CD4-positive, alpha-beta memory T cell (primary cell): Measurements from ENCODE around the gene ARSB. TPM values are rescaled to one million over a fixed set of nuclear protein-coding genes. Genes with fewer than 3 reads are reported as not detected.

Source experiments
- CTCF ChIA-PET: fragments of 350-600 bp; sonication (Branson Sonifier 250); formaldehyde crosslinking; loops from one replicate; lab custom pipeline; 2021; ENCODE audit warnings: inconsistent platforms; ENCODE audit not compliant: partially characterized antibody; lab: Charles Lee
- POLR2A ChIA-PET: fragments of 350-600 bp; sonication (Branson Sonifier 250); formaldehyde crosslinking; loops from one replicate; lab custom pipeline; 2021; ENCODE audit not compliant: partially characterized antibody; lab: Charles Lee
- DNase-seq, 5 donors: peaks; one replicate each; pipeline versions ENCODE4 v3.0.0 to v3.0.0-alpha.2; 2020 to 2022; ENCODE audit warnings: mixed read lengths in 1 of 5
- H3K27ac ChIP-seq: one replicate; pipeline ENCODE4 v1.7.0; 2013; ENCODE audit warnings: low read depth, low read length
- H3K27me3 ChIP-seq: 2 replicates; pipeline ENCODE4 v1.7.0; 2013; ENCODE audit warnings: mild to moderate bottlenecking, low read length, moderate library complexity; ENCODE audit not compliant: insufficient read depth
- H3K36me3 ChIP-seq: 2 replicates; pipeline ENCODE4 v1.7.0; 2013; ENCODE audit warnings: mild to moderate bottlenecking, low read length, moderate library complexity; ENCODE audit not compliant: insufficient read depth
- H3K4me1 ChIP-seq: 2 replicates; pipeline ENCODE4 v1.7.0; 2013; ENCODE audit warnings: mild to moderate bottlenecking, low read length, moderate library complexity; ENCODE audit not compliant: insufficient read depth
- H3K4me3 ChIP-seq, 2 donors: one replicate each; pipeline ENCODE4 v1.7.0; 2013; ENCODE audit warnings: low read length in 2 of 2, mild to moderate bottlenecking in 1 of 2
- H3K9me3 ChIP-seq, 2 donors: one replicate each; pipeline ENCODE4 v1.7.0; 2013; ENCODE audit warnings: low read length in 2 of 2, control low read depth in 1 of 2; ENCODE audit not compliant: control insufficient read depth in 1 of 2
- H3K27ac Mint-ChIP-seq, 7 donors: one replicate each; pipeline ENCODE4 v1.8.0; 2020 to 2021; ENCODE audit warnings: mixed read lengths in 7 of 7, mild to moderate bottlenecking in 6 of 7, inconsistent platforms in 3 of 7, moderate library complexity in 3 of 7
- H3K27me3 Mint-ChIP-seq, 2 donors: one replicate each; pipeline ENCODE4 v1.8.0; 2020 to 2021; ENCODE audit warnings: mixed read lengths in 2 of 2
- H3K36me3 Mint-ChIP-seq, 2 donors: one replicate each; pipeline ENCODE4 v1.8.0; 2020 to 2021; ENCODE audit warnings: mixed read lengths in 2 of 2, inconsistent platforms in 1 of 2, mild to moderate bottlenecking in 1 of 2
- H3K4me1 Mint-ChIP-seq, 4 donors: one replicate each; pipeline ENCODE4 v1.8.0; 2020 to 2021; ENCODE audit warnings: mixed read lengths in 4 of 4, mild to moderate bottlenecking in 1 of 4
- H3K4me3 Mint-ChIP-seq, 8 donors: one replicate each; pipeline ENCODE4 v1.8.0; 2020 to 2021; ENCODE audit warnings: mixed read lengths in 8 of 8, mild to moderate bottlenecking in 7 of 8, moderate library complexity in 6 of 8, inconsistent platforms in 3 of 8
- H3K9me3 Mint-ChIP-seq, 8 donors: one replicate each; pipeline ENCODE4 v1.8.0; 2020 to 2021; ENCODE audit warnings: mixed read lengths in 8 of 8, mild to moderate bottlenecking in 5 of 8, inconsistent platforms in 3 of 8, moderate library complexity in 1 of 8
- intact Hi-C: fragments of 100-400 bp; cut with micrococcal nuclease; formaldehyde crosslinking; loops from one replicate; pipeline ENCODE4 v1.15.1; 2023
- polyA plus RNA-seq, 2 donors: library from polyadenylated mRNA; unstranded; fragments of 300-500 nt; fragmentation: Illumina TruSeq; gene quantifications; one replicate each; pipeline ENCODE4 v1.2.3, GENCODE V29; 2021
- total RNA-seq, 2 experiments: library from RNA; stranded (reverse); gene quantifications; one replicate each; pipeline ENCODE4 v1.2.3, GENCODE V29; 2021

The ARSB gene
- total and polyA plus RNA-seq, 4 experiments from 2014 or later: 4.2 to 5.8 (median 4.9) TPM

DNA sequence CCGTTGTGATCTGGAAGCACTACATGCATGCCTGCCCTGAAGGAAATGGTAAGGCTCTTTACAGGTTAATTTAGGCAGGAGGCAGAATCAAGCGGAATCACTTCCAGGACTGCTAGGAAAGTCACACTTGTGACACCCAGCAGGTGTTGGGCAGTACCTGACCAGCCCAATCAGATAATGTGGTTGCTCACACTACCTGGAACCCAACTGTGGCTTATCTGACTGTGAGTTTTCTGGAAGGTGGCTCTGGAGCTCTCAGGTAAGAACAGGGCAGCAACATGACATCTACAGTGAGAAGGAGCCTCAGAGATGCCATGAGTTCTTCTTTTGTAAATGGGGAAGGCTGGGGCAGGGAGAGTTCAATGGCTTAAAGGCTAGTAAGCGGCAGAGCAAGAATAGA is 146.4 kb downstream of the ARSB start:
- Mint-ChIP-seq H3K27me3 (no peaks in the 10 kb centered on the region), H3K27ac (no peak overlapping the region), H3K36me3 (peaks cover 18 to 35% of the 10 kb centered on the region in 2 donors), H3K4me3 (no peak overlapping the region), H3K9me3 (no peaks in the 10 kb centered on the region), H3K4me1 (no peaks in the 10 kb centered on the region)
- Histone ChIP-seq H3K36me3 (no peaks in the 10 kb centered on the region), H3K4me1 (no peaks in the 10 kb centered on the region), H3K27me3 (no peaks in the 10 kb centered on the region), H3K27ac (no peak overlapping the region), H3K9me3 (no peaks in the 10 kb centered on the region), H3K4me3 (no peak overlapping the region)
- ChIA-PET POLR2A (no interaction called here), CTCF (no interaction called here)
- intact Hi-C loops: no loop called here
- no peak for DNase-seq

DNA sequence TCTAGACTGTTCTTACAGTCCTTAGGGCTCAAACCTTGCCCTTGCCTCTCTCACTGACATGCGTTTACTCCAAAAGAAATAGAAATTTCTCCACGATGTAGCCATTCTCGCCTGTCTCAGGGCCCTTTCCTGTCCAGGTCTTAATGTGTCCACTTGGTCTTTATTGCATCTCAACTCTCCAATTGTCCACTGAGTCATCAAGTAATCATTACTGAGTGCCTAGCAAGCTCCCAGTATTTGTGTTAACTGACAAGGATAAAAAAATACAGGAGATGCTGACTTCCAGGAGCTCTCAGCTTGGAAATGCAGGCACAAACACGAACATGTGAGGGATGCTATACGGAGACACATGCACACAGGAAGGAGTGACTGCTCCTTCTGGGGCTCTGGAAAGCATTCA is 147.3 kb downstream of the ARSB start:
- no peaks in the 10 kb centered on the region for H3K27me3 ChIP-seq
- Mint-ChIP-seq H3K4me1 (no peaks in the 10 kb centered on the region), H3K36me3 (peaks cover 20 to 39% of the 10 kb centered on the region in 2 donors), H3K9me3 (no peaks in the 10 kb centered on the region), H3K27ac (no peak overlapping the region), H3K27me3 (no peaks in the 10 kb centered on the region), H3K4me3 (no peak overlapping the region)
- H3K4me3 ChIP-seq: no peak overlapping the region
- no peaks in the 10 kb centered on the region for H3K36me3 ChIP-seq
- intact Hi-C loops: no loop called here
- H3K4me1 ChIP-seq: no peaks in the 10 kb centered on the region
- H3K27ac ChIP-seq: no peak overlapping the region
- no peak for DNase-seq
- ChIA-PET CTCF (no interaction called here), POLR2A (no interaction called here)
- H3K9me3 ChIP-seq: no peaks in the 10 kb centered on the region

- ChIA-PET POLR2A (no interaction called here), CTCF (no interaction called here)
- H3K27me3 Mint-ChIP-seq: no peaks in the 10 kb centered on the region
- H3K27ac ChIP-seq: no peak overlapping the region
- no peak overlapping the region for H3K27ac Mint-ChIP-seq
- H3K27me3 ChIP-seq: no peaks in the 10 kb centered on the region
- H3K4me3 Mint-ChIP-seq: no peak overlapping the region
- H3K4me1 Mint-ChIP-seq: no peaks in the 10 kb centered on the region
- intact Hi-C loops: no loop called here
- no peaks in the 10 kb centered on the region for H3K4me1 ChIP-seq
- H3K9me3 Mint-ChIP-seq: no peaks in the 10 kb centered on the region
- DNase-seq: no peak
- H3K9me3 ChIP-seq: no peaks in the 10 kb centered on the region
- H3K36me3 Mint-ChIP-seq: peaks cover 36 to 55% of the 10 kb centered on the region in 2 donors
- no peaks in the 10 kb centered on the region for H3K36me3 ChIP-seq
- H3K4me3 ChIP-seq: no peak overlapping the region
Measured at GRCh38 chr5:78835176-78835575, 149.9 kb downstream of the ARSB start.

DNA sequence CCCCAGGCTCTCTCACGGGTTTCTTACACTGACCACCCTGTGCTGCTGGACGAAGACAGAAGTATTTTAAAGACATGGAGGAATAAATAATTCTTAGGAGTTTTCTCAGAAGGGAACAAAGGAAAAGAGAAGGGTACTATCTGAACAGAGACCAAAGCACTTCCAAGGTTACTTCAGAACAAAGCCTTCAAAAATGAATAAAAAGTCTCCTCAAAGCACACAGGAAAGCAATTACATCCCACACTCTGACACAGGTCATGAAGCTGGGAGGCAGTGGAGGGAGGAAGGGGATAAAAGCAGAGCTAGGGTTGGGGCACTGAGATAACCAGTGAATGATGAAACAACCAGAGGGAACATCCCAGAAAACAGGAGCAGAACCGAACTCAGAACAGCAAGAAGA is 151.8 kb downstream of the ARSB start:
- Histone ChIP-seq H3K4me1 (no peaks in the 10 kb centered on the region), H3K4me3 (no peak overlapping the region), H3K9me3 (no peaks in the 10 kb centered on the region), H3K27ac (no peak overlapping the region), H3K36me3 (no peaks in the 10 kb centered on the region), H3K27me3 (no peaks in the 10 kb centered on the region)
- H3K4me3 Mint-ChIP-seq: no peak overlapping the region
- no peak for DNase-seq
- peaks cover 29 to 53% of the 10 kb centered on the region in 2 donors for H3K36me3 Mint-ChIP-seq
- no peaks in the 10 kb centered on the region for H3K4me1 Mint-ChIP-seq
- intact Hi-C loops: no loop called here
- ChIA-PET POLR2A (no interaction called here), CTCF (no interaction called here)
- H3K27ac Mint-ChIP-seq: no peak overlapping the region
- H3K27me3 Mint-ChIP-seq: no peaks in the 10 kb centered on the region
- no peaks in the 10 kb centered on the region for H3K9me3 Mint-ChIP-seq

GRCh38 chr5:78830528-78831046 is 154.5 kb downstream of the ARSB start:
- no peak for DNase-seq
- CTCF ChIA-PET: no interaction called here
- Mint-ChIP-seq H3K9me3 (no peaks in the 10 kb centered on the region), H3K4me3 (no peak overlapping the region), H3K36me3 (peaks cover 19 to 33% of the 10 kb centered on the region in 2 donors), H3K27me3 (no peaks in the 10 kb centered on the region), H3K4me1 (no peaks in the 10 kb centered on the region), H3K27ac (no peak overlapping the region)
- H3K9me3 ChIP-seq: no peaks in the 10 kb centered on the region
- H3K4me1 ChIP-seq: no peaks in the 10 kb centered on the region
- H3K27me3 ChIP-seq: no peaks in the 10 kb centered on the region
- POLR2A ChIA-PET: no interaction called here
- H3K27ac ChIP-seq: no peak overlapping the region
- no peaks in the 10 kb centered on the region for H3K36me3 ChIP-seq
- no peak overlapping the region for H3K4me3 ChIP-seq
- intact Hi-C loops: no loop called here

- Mint-ChIP-seq H3K9me3 (no peaks in the 10 kb centered on the region), H3K27ac (no peak overlapping the region), H3K4me3 (no peak overlapping the region), H3K36me3 (peaks cover 19 to 26% of the 10 kb centered on the region in 2 donors), H3K27me3 (no peaks in the 10 kb centered on the region), H3K4me1 (no peaks in the 10 kb centered on the region)
- ChIA-PET CTCF (no interaction called here), POLR2A (no interaction called here)
- H3K9me3 ChIP-seq: no peaks in the 10 kb centered on the region
- H3K27ac ChIP-seq: no peak overlapping the region
- intact Hi-C loops: no loop called here
- no peak overlapping the region for H3K4me3 ChIP-seq
- no peak for DNase-seq
- no peaks in the 10 kb centered on the region for H3K36me3 ChIP-seq
- H3K27me3 ChIP-seq: no peaks in the 10 kb centered on the region
- H3K4me1 ChIP-seq: no peaks in the 10 kb centered on the region
Measured at GRCh38 chr5:78829811-78830527, 155.1 kb downstream of the ARSB start.

GRCh38 chr5:78827725-78828124 is 157.4 kb downstream of the ARSB start:
- Histone ChIP-seq H3K9me3 (no peaks in the 10 kb centered on the region), H3K27ac (no peak overlapping the region), H3K4me1 (no peaks in the 10 kb centered on the region), H3K4me3 (no peak overlapping the region), H3K36me3 (no peaks in the 10 kb centered on the region), H3K27me3 (no peaks in the 10 kb centered on the region)
- CTCF ChIA-PET: interaction anchor here (0.7 kb wide), 1 partner anchor 28 kb away, joined by 3 read pairs; no protein-coding TSS in a partner anchor
- Mint-ChIP-seq H3K4me3 (no peak overlapping the region), H3K4me1 (no peaks in the 10 kb centered on the region), H3K9me3 (no peaks in the 10 kb centered on the region), H3K27ac (no peak overlapping the region), H3K36me3 (peaks cover 15 to 27% of the 10 kb centered on the region in 2 donors), H3K27me3 (no peaks in the 10 kb centered on the region)
- intact Hi-C loops: no loop called here
- POLR2A ChIA-PET: no interaction called here
- no peak for DNase-seq
